ENCODE measurements around the gene IGFN1.
"Not testable (repeated sequence)": the region's sequence is repeated elsewhere in the genome, so short reads cannot be mapped to it uniquely, and the experiment has no call there.

IGFN1 gene

GRCh38 chr1:201219481-201220387 lies 29.1 kb downstream of the IGFN1 start:
- no peak for DNase-seq

- DNase-seq, result no peak
Measured at GRCh38 chr1:201220388-201220715, 29.7 kb downstream of the IGFN1 start.

- DNase-seq, result no peak
Measured at GRCh38 chr1:201221201-201221846, 30.7 kb downstream of the IGFN1 start.

- DNase-seq, result no peak
Measured at GRCh38 chr1:201222125-201222524, 31.5 kb downstream of the IGFN1 start.

GRCh38 chr1:201223852-201224665 lies 33.4 kb downstream of the IGFN1 start:
- DNase-seq, result no peak

- DNase-seq, result no peak
Measured at GRCh38 chr1:201224666-201225370, 34.2 kb downstream of the IGFN1 start.

- DNase-seq, result no peak
Measured at GRCh38 chr1:201226178-201226514, 35.5 kb downstream of the IGFN1 start.

GRCh38 chr1:201226859-201227488 lies 36.4 kb downstream of the IGFN1 start:
- no peak for DNase-seq

- DNase-seq, result no peak
Measured at GRCh38 chr1:201228011-201228983, 37.7 kb downstream of the IGFN1 start.

GRCh38 chr1:201229095-201229494 lies 38.5 kb downstream of the IGFN1 start:
- no peak for DNase-seq

- no peak for DNase-seq
Measured at GRCh38 chr1:201229771-201230635, 39.4 kb downstream of the IGFN1 start.

GRCh38 chr1:201230676-201231075 lies 40.1 kb downstream of the IGFN1 start:
- no peak for DNase-seq

- DNase-seq, result not testable (repeated sequence)
Measured at GRCh38 chr1:201239646-201240045, 49.0 kb downstream of the IGFN1 start.

- no peak for DNase-seq
Measured at GRCh38 chr1:201240171-201240570, 49.5 kb downstream of the IGFN1 start.

- no peak for DNase-seq
Measured at GRCh38 chr1:201241736-201242135, 51.1 kb downstream of the IGFN1 start.

- no peak for DNase-seq
Measured at GRCh38 chr1:201245082-201245481, 54.5 kb downstream of the IGFN1 start.

GRCh38 chr1:201248721-201249559 lies 58.3 kb downstream of the IGFN1 start:
- no peak for DNase-seq

- DNase-seq, result no peak
Measured at GRCh38 chr1:201250326-201251011, 59.8 kb downstream of the IGFN1 start.

- DNase-seq, result no peak
Measured at GRCh38 chr1:201251411-201251810, 60.8 kb downstream of the IGFN1 start.

Measured in activated T-cell treated with anti-CD3 and anti-CD28 coated beads, Interleukin-2, amount 50 U/mL, for 1 hour (primary cell).